Natural killer cell (primary cell): ENCODE data around the gene ERFL. TPM values are rescaled to one million over a fixed set of nuclear protein-coding genes. Genes with fewer than 3 reads are reported as not detected.

Experiments
- ATAC-seq, 3 donors: fragments of 150-1000 bp in 2 of 3; fragments of 200-7000 bp in 1 of 3; cut with Tn5 transposase; 1 replicate in 1 of 3; 2 replicates in 2 of 3; pipeline ENCODE4 v1.10.0; 2021; ENCODE audit warnings: mild to moderate bottlenecking in 2 of 3, moderate library complexity in 2 of 3
- DNase-seq, 2 donors: peaks; one replicate each; pipeline versions ENCODE4 v3.0.0 to v3.0.0-alpha.2; 2013 to 2021; ENCODE audit warnings: mixed read lengths in 1 of 2
- H3K27ac ChIP-seq: one replicate; pipeline ENCODE4 v1.5.1; 2013; ENCODE audit warnings: mild to moderate bottlenecking, low read length
- H3K27me3 ChIP-seq: one replicate; pipeline ENCODE4 v1.6.1; 2013; ENCODE audit warnings: low read length; ENCODE audit not compliant: control insufficient read depth, insufficient read depth
- H3K36me3 ChIP-seq: one replicate; pipeline ENCODE4 v1.6.1; 2013; ENCODE audit warnings: low read length; ENCODE audit not compliant: control insufficient read depth, insufficient read depth
- H3K4me1 ChIP-seq: one replicate; pipeline ENCODE4 v1.6.1; 2013; ENCODE audit warnings: low read length; ENCODE audit not compliant: control insufficient read depth, insufficient read depth
- H3K4me3 ChIP-seq: one replicate; pipeline ENCODE4 v1.5.1; 2013; ENCODE audit warnings: low read length
- H3K9me3 ChIP-seq: one replicate; pipeline ENCODE4 v1.6.1; 2013; ENCODE audit warnings: low read length; ENCODE audit not compliant: control insufficient read depth, insufficient read depth
- H3K27ac Mint-ChIP-seq, 2 donors: one replicate each; pipeline ENCODE4 v1.8.0; 2022; ENCODE audit warnings: mild to moderate bottlenecking in 2 of 2, mixed read lengths in 2 of 2, moderate library complexity in 1 of 2
- H3K27me3 Mint-ChIP-seq, 2 donors: one replicate each; pipeline ENCODE4 v1.8.0; 2022; ENCODE audit warnings: low read depth in 2 of 2, mixed read lengths in 2 of 2
- H3K36me3 Mint-ChIP-seq: one replicate; pipeline ENCODE4 v1.8.0; 2022; ENCODE audit warnings: mixed read lengths
- H3K4me1 Mint-ChIP-seq, 2 donors: one replicate each; pipeline ENCODE4 v1.8.0; 2022; ENCODE audit warnings: mixed read lengths in 2 of 2
- H3K4me3 Mint-ChIP-seq: one replicate; pipeline ENCODE4 v1.8.0; 2022; ENCODE audit warnings: mild to moderate bottlenecking, moderate library complexity, mixed read lengths
- H3K9me3 Mint-ChIP-seq, 2 donors: one replicate each; pipeline ENCODE4 v1.8.0; 2022; ENCODE audit warnings: mixed read lengths in 2 of 2
- CTCF ChIP-seq: fragments of 200-600 bp; IDR thresholded peaks from one replicate; pipeline ENCODE4 v1.8.0; 2022; ENCODE audit warnings: antibody characterized with exemption
- WGBS: methylation state at CpG from one replicate; pipeline ENCODE4 v1.1.7; 2013; ENCODE audit warnings: missing lambda C conversion rate; ENCODE audit not compliant: insufficient coverage; 5-methylcytosine and 5-hydroxymethylcytosine counted together
- intact Hi-C: fragments of 100-400 bp; cut with micrococcal nuclease; formaldehyde crosslinking; loops from one replicate; pipeline ENCODE4 v1.14.2; 2022
- total RNA-seq, 4 donors: library from RNA; stranded (reverse); fragments of 120-200 nt in 1 of 4; gene quantifications; one replicate each; pipeline versions ENCODE4 v1.2.3 to v1.2.4, GENCODE V29; 2013 to 2022

Gene ERFL
- total RNA-seq, 3 donors from 2014 or later (not counting 1 experiment from before 2014, with no cell fraction given), result 1.1 to 2.1 (median 1.5) TPM

DNA sequence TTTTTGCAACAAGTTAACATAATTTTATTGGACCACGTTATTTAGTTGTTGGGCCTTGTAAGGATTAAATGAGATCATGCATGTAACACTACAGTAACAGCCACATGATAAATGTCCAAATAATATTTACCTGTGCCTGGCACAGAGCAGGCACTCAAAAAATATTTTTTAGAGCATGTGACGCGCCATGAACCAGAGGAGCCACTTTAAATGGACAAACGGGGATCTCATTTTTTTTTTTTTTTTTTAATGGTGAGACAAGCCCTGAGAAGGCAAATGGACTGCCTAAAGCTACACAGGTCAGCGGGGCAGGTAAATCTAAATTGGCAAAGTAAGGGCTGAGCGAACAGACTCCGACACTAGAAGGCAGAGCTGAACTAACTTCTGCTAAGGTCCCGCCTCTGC is 69.0 kb downstream of the ERFL start:
- no peak for ATAC-seq

More for the DNA sequence above, 69.0 kb downstream of the ERFL start:
- intact Hi-C loops, result loop anchor here (1.0 to 2.0 kb wide), 3 partner anchors 28 to 176 kb away; no protein-coding TSS in a partner anchor
- Histone ChIP-seq H3K4me3 (peak overlapping the region; percentile 82), H3K27ac (peak overlapping the region; percentile 92), H3K27me3 (no peaks in the 10 kb centered on the region), H3K9me3 (no peaks in the 10 kb centered on the region), H3K36me3 (peaks cover 33% of the 10 kb centered on the region), H3K4me1 (peaks cover 42% of the 10 kb centered on the region)
- Mint-ChIP-seq H3K27me3 (peaks cover 0 to 4% of the 10 kb centered on the region in 2 donors), H3K4me3 (peak overlapping the region; percentile 95), H3K4me1 (peaks cover 34 to 48% of the 10 kb centered on the region in 2 donors), H3K9me3 (no peaks in the 10 kb centered on the region), H3K27ac (peak overlapping the region; percentile 94 to 96), H3K36me3 (no peaks in the 10 kb centered on the region)
- WGBS, result 5% methylated on average over 7 of the region's 8 CpGs
- no peak for DNase-seq
- no peak for TF ChIP-seq CTCF

Other genes with a start within 250 kb of the ERFL start
- not detected for gene CEACAM7, start 240.2 kb downstream of the ERFL start, total RNA-seq
- not detected for gene CEACAM5, start 219.8 kb downstream of the ERFL start, total RNA-seq
- not detected for gene CEACAM6, start 172.9 kb downstream of the ERFL start, total RNA-seq
- gene CEACAM3, start 131.9 kb downstream of the ERFL start, total RNA-seq, result 1 to 10 TPM in 2 of 3 donors, not detected in 1; 1.3 to 1.7 TPM
- not detected for gene LYPD4, start 83.8 kb downstream of the ERFL start, total RNA-seq
- gene DMRTC2, start 83.4 kb downstream of the ERFL start, total RNA-seq, result not detected
- gene RPS19, start 68.2 kb downstream of the ERFL start, total RNA-seq, result 1,000 to 10,000 TPM; 1,358 to 1,814 (median 1,709) TPM
- 10 to 100 TPM in 1 of 3 donors, 1 to 10 TPM in 2; 5.6 to 35.5 (median 6.0) TPM for gene CD79A, start 51.2 kb downstream of the ERFL start, total RNA-seq
- gene ARHGEF1, start 45.3 kb downstream of the ERFL start, total RNA-seq, result 1,000 to 10,000 TPM; 1,177 to 1,409 (median 1,354) TPM
- gene RABAC1, start 30.9 kb upstream of the ERFL start, total RNA-seq, result 10 to 100 TPM; 76.8 to 100.0 (median 78.4) TPM
- gene ATP1A3, start 65.8 kb upstream of the ERFL start, total RNA-seq, result 10 to 100 TPM; 13.5 to 18.2 (median 14.0) TPM
- 1 to 10 TPM in 1 of 3 donors, under 1 TPM in 1, not detected in 1; 0.31 to 2.1 TPM for gene GRIK5, start 141.8 kb upstream of the ERFL start, total RNA-seq
- gene ZNF574, start 147.7 kb upstream of the ERFL start, total RNA-seq, result 10 to 100 TPM; 21.6 to 23.7 (median 23.1) TPM
- gene POU2F2, start 204.0 kb upstream of the ERFL start, total RNA-seq, result 10 to 100 TPM; 27.3 to 40.8 (median 29.3) TPM